ENCODE results near the gene FBXL16.

Gene FBXL16

GRCh38 chr16:667113-667779 lies 38.4 kb downstream of the FBXL16 start:
- FAIRE-seq (no peak), DNase-seq (ENCODE audit: low spot score) (no peak)

- FAIRE-seq, result no peak
These were observed 39.0 kb downstream of the FBXL16 start for GRCh38 chr16:666572-666971.

GRCh38 chr16:662597-662996 lies 43.0 kb downstream of the FBXL16 start:
- FAIRE-seq (no peak), DNase-seq (ENCODE audit: low spot score) (no peak)

More at GRCh38 chr16:666572-666971, 39.0 kb downstream of the FBXL16 start:
- no peak for DNase-seq (ENCODE audit: low spot score)

DNA sequence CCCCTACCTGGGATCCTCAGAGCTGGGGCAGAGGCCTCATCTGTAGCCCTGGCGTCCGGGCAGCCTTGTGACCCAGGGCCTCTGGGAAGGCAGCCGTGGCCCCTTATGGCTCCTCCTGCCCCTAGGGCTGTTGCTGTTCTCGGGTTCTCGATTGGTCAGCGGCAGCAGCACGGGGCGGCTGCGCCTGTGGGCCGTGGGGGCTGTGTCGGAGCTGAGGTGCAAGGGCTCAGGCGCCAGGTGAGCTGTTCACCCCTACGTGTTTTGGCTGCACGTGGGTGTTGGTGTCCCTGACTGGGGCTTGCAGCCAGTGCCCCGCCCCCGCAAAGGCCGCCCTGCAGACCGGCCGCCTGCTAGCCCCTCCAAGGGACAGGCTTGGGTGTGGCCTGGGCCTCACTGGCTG lies 43.5 kb downstream of the FBXL16 start:
- no peak for DNase-seq (ENCODE audit: low spot score)
- no peak for FAIRE-seq

DNA sequence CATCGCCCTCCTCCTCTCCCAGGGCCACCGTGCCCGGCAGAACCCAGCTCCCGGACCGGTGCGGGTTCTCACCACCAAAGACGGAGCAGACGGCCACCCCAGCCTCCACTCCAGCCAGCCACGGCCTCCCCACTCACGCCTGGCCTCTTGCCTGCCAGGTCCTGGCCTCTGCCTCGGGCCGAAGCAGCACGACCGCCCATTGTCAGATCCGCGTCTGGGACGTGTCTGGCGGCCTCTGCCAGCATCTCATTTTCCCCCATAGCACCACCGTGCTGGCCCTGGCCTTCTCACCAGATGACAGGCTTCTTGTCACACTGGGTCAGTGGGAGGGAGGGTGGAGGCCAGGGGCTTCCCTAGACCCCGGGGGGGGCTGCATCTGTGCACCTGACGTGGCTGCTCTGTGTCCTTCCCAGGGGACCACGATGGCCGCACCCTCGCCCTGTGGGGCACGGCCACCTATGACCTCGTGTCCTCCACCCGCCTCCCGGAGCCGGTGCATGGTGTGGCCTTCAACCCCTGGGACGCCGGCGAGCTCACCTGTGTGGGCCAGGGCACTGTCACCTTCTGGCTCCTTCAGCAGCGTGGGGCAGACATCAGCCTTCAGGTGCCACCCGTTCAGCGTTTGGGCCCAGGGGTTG lies 44.3 kb downstream of the FBXL16 start:
- DNase-seq (ENCODE audit: low spot score) (no peak), FAIRE-seq (no peak)

DNA sequence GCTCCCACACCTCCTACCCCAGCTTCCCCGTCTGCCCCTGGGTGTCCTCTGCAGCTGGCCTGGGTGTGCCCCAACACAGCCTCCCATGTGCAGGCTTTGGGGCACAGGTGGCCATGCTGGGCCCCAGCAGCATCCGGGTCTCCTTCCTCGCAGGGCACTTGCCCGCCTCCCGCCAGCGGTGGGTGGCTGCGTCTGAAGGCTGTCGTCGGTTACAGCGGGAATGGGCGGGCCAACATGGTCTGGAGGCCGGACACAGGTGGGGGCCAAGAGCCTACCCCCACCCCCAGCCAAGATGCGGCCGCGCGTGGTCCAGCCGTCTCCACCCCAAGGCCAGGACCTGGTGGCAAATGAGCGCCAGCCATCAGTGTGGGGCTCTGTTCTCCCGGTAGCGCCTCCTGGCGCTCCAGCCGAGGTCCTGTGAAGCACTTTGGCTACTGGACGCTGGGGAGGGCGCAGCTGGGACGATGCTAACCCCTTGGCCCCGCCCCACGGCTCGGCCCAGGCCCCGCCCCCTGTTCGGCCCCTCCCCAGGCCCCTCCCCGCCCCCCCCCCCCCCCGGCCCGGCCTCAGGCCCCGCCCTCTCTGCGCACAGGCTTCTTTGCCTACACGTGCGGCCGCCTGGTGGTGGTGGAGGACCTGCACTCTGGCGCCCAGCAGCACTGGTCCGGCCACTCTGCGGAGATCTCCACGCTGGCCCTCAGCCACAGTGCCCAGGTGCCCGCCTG lies 45.0 kb downstream of the FBXL16 start:
- FAIRE-seq (no peak), DNase-seq (ENCODE audit: low spot score) (peak; percentile 25)

- DNase-seq (ENCODE audit: low spot score), result no peak
- FAIRE-seq, result no peak
These were observed 45.5 kb downstream of the FBXL16 start for GRCh38 chr16:660132-660458.

- DNase-seq (ENCODE audit: low spot score), result no peak
- FAIRE-seq, result no peak
These were observed 46.0 kb downstream of the FBXL16 start for GRCh38 chr16:659618-660017.

- no peak for DNase-seq (ENCODE audit: low spot score)
- no peak for FAIRE-seq
These were observed 46.7 kb downstream of the FBXL16 start for GRCh38 chr16:658679-659571.

GRCh38 chr16:657487-657886 lies 48.1 kb downstream of the FBXL16 start:
- no peak for DNase-seq (ENCODE audit: low spot score)
- no peak for FAIRE-seq

- no peak for FAIRE-seq
- no peak for DNase-seq (ENCODE audit: low spot score)
These were observed 51.6 kb downstream of the FBXL16 start for GRCh38 chr16:654034-654433.

DNA sequence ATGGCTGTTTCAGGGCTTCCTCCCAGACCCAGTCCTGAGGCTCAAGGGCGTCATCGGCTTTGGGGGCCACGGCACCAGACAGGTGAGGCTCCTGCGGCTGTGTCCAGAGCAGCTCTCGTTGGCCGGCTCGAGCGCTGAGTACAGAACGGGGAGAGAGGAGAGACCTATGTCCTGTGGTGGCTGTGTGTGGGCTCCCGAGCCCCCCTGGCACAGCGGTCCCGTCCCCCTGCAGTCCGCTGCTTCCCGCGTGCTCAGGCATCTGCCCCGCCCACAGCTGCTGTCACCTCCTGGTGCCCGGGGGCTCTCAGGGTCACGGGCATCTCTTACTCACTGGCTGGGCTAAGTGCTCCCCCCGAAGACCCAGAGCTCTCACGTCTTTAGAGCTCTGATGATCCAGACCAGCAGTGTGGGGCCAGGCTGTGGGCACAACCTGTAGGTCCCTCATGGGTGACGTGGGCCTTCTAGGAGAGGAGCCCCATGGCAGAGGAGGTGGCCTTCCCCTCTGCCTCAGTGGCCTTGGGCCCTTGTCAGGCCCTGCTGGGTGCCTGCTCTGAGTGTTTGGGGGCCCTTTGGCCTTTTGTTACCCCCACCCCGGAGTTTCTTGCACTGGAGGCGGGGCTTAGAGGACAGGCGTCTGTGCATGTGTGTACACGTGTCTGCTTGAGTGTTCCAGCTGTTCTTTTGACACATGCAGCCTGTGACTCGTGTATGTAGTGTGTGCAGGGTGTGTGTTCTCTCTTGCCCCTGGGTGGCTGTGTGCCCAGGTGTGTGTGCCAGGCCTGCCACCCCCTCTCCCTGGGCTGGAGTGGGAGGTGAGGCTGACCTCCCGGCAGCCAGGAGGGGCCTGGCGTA lies 52.9 kb downstream of the FBXL16 start:
- DNase-seq (ENCODE audit: low spot score) (no peak), FAIRE-seq (no peak)

- FAIRE-seq (no peak), DNase-seq (ENCODE audit: low spot score) (no peak)
These were observed 53.8 kb downstream of the FBXL16 start for GRCh38 chr16:651844-652243.

DNA sequence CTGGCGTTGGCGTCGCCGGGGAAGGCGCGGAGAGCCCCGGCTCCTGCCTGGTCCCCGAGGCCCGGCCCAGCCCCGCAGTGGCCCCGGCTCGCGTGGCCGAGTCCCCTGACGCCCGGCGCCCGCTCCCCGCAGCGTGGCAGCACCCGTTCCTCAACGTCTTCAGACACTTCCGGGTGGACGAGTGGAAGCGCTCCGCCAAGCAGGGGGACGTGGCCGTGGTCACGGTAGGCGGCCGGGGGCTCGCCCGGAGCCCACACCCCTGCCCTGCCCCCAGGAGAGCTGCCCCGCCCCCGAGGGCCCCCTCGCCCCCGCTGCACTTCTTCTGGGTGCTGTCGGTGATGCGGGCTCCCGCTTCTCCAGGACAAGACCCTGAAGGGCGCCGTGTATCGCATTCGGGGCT lies 56.0 kb downstream of the FBXL16 start:
- DNase-seq (ENCODE audit: low spot score), result no peak
- FAIRE-seq, result no peak

GRCh38 chr16:648781-649589 lies 56.6 kb downstream of the FBXL16 start, which contains the start of gene WDR90:
Gene WDR90 (plus strand): TSS chr16:649365. CDS start chr16:649417, 52 bp downstream.
- no peak for FAIRE-seq

DNA sequence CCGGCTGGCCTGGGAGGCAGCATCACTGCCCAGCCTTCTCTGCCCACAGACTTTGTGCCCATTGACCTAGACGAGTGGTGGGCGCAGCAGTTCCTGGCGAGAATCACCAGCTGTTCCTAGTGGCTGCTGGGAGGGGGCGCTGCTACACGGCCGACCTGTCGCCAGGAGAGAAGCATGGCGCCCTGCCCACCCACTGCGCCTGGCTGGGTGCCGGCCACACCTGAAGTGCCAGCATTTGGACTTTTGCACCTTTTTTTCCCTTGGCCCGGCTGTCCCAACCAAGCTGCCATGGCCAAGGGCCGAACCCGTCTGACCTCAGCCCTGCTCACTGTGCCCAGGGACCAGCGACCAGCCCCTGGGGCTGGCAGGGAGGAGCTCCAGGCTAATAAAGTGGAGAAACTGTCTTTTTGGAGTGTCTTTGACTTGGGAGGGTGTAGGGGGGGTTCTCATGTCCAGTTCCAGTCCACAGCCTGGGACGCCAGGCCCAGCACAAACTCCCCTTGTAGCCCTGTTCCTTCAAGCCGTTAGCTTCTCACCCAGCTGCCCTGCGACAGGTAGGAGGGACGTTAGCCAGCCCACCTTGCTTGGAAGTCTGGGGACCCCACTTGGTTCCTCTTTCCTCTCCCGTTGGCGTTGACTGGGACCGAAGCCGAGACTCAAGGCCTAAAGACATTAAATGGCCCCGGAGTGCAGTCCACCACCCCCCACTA lies 57.4 kb downstream of the FBXL16 start:
- FAIRE-seq (no peak), DNase-seq (ENCODE audit: low spot score) (peak; percentile 60)

More at GRCh38 chr16:648781-649589, 56.6 kb downstream of the FBXL16 start, which contains the start of gene WDR90:
- DNase-seq (ENCODE audit: low spot score), result peak; percentile 82

GRCh38 chr16:647173-647902 lies 58.3 kb downstream of the FBXL16 start:
- FAIRE-seq, result no peak

DNA sequence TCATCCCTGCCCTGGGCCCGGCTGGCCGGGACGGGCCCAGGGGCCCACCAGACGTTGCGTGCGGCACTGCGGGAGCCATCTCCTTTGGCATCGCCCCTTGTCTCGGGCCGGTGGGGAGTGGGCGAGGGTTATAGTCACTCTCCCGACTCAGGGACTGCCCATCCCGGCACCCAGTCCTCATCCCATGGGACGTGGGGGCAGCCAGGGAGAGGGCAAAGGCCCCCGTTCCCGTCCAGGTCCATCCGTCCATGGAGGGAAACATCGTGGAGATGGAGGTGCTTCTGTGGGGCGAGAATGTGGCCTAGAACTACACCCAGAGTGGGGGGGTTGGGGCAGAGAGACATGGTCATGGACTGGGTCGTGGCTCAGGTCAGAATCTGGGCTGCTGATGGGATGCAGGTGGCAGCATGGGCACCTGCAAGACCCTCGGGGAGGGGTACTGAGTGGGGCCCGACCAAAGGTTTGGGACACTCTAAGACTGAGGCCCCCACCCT lies 58.9 kb downstream of the FBXL16 start:
- FAIRE-seq (no peak), DNase-seq (ENCODE audit: low spot score) (no peak)

More at GRCh38 chr16:647173-647902, 58.3 kb downstream of the FBXL16 start:
- no peak for DNase-seq (ENCODE audit: low spot score)
